ENCODE data around the gene RELA. TPM values are rescaled to one million over a fixed set of nuclear protein-coding genes. Genes with fewer than 3 reads are reported as not detected.

RELA gene
- polyA plus RNA-seq, 3 donors: 42.6 to 47.1 (median 44.2) TPM

Other genes starting within 250 kb of the RELA start
- 100 to 1,000 TPM in 2 of 3 donors, 10 to 100 TPM in 1; 98.2 to 228 (median 107) TPM for gene NEAT1, start 240.1 kb downstream of the RELA start, polyA plus RNA-seq (ENCODE audit: insufficient read length in 3 of 3)
- 1,000 to 10,000 TPM in 1 of 3 donors, 100 to 1,000 TPM in 2; 444 to 1,042 (median 635) TPM for gene MALAT1, start 163.9 kb downstream of the RELA start, polyA plus RNA-seq (ENCODE audit: insufficient read length in 3 of 3)
- gene SCYL1, start 137.8 kb downstream of the RELA start, polyA plus RNA-seq (ENCODE audit: insufficient read length in 3 of 3): 10 to 100 TPM; 60.9 to 68.7 (median 65.3) TPM
- gene LTBP3, start 104.6 kb downstream of the RELA start, polyA plus RNA-seq (ENCODE audit: insufficient read length in 3 of 3): 100 to 1,000 TPM in 1 of 3 donors, 10 to 100 TPM in 2; 88.3 to 101 (median 89.4) TPM
- gene ZNRD2, start 92.4 kb downstream of the RELA start, polyA plus RNA-seq (ENCODE audit: insufficient read length in 3 of 3): 10 to 100 TPM; 42.9 to 49.8 (median 43.2) TPM
- gene FAM89B, start 90.4 kb downstream of the RELA start, polyA plus RNA-seq (ENCODE audit: insufficient read length in 3 of 3): 10 to 100 TPM; 15.8 to 22.8 (median 21.7) TPM
- 10 to 100 TPM in 2 of 3 donors, 1 to 10 TPM in 1; 9.4 to 12.3 (median 11.0) TPM for gene EHBP1L1, start 86.9 kb downstream of the RELA start, polyA plus RNA-seq (ENCODE audit: insufficient read length in 3 of 3)
- gene KCNK7, start 67.1 kb downstream of the RELA start, polyA plus RNA-seq (ENCODE audit: insufficient read length in 3 of 3): under 1 TPM in 1 of 3 donors, not detected in 2; 0.21 TPM
- gene MAP3K11, start 48.7 kb downstream of the RELA start, polyA plus RNA-seq (ENCODE audit: insufficient read length in 3 of 3): 10 to 100 TPM; 29.4 to 37.2 (median 31.0) TPM
- 10 to 100 TPM; 22.2 to 25.1 (median 23.1) TPM for gene PCNX3, start 47.1 kb downstream of the RELA start, polyA plus RNA-seq (ENCODE audit: insufficient read length in 3 of 3)
- gene SIPA1, start 24.8 kb downstream of the RELA start, polyA plus RNA-seq (ENCODE audit: insufficient read length in 3 of 3): 10 to 100 TPM; 22.5 to 30.5 (median 24.7) TPM
- gene KAT5, start 49.3 kb upstream of the RELA start, polyA plus RNA-seq (ENCODE audit: insufficient read length in 3 of 3): 10 to 100 TPM; 64.9 to 72.9 (median 69.0) TPM
- gene RNASEH2C, start 57.9 kb upstream of the RELA start, polyA plus RNA-seq (ENCODE audit: insufficient read length in 3 of 3): 10 to 100 TPM; 28.3 to 39.1 (median 35.1) TPM
- gene AP5B1, start 118.1 kb upstream of the RELA start, polyA plus RNA-seq (ENCODE audit: insufficient read length in 3 of 3): 1 to 10 TPM; 5.3 to 6.3 (median 5.5) TPM
- 10 to 100 TPM in 2 of 3 donors, 1 to 10 TPM in 1; 9.3 to 12.8 (median 12.6) TPM for gene OVOL1, start 124.1 kb upstream of the RELA start, polyA plus RNA-seq (ENCODE audit: insufficient read length in 3 of 3)
- 1 to 10 TPM; 1.3 to 2.7 (median 1.6) TPM for gene SNX32, start 171.0 kb upstream of the RELA start, polyA plus RNA-seq (ENCODE audit: insufficient read length in 3 of 3)
- gene CFL1, start 195.3 kb upstream of the RELA start, polyA plus RNA-seq (ENCODE audit: insufficient read length in 3 of 3): 100 to 1,000 TPM; 744 to 846 (median 760) TPM
- gene MUS81, start 197.5 kb upstream of the RELA start, polyA plus RNA-seq (ENCODE audit: insufficient read length in 3 of 3): 10 to 100 TPM; 43.5 to 50.8 (median 48.1) TPM
- gene EFEMP2, start 209.9 kb upstream of the RELA start, polyA plus RNA-seq (ENCODE audit: insufficient read length in 3 of 3): 10 to 100 TPM; 95.8 to 98.0 (median 96.3) TPM
- gene CTSW, start 216.9 kb upstream of the RELA start, polyA plus RNA-seq (ENCODE audit: insufficient read length in 3 of 3): 1 to 10 TPM; 1.0 to 1.2 (median 1.2) TPM
- gene FIBP, start 225.6 kb upstream of the RELA start, polyA plus RNA-seq (ENCODE audit: insufficient read length in 3 of 3): 10 to 100 TPM; 90.0 to 97.3 (median 94.2) TPM
- gene CCDC85B, start 227.8 kb upstream of the RELA start, polyA plus RNA-seq (ENCODE audit: insufficient read length in 3 of 3): 1 to 10 TPM; 6.7 to 8.3 (median 8.0) TPM
- gene FOSL1, start 237.5 kb upstream of the RELA start, polyA plus RNA-seq (ENCODE audit: insufficient read length in 3 of 3): under 1 TPM in 1 of 3 donors, not detected in 2; 0.11 TPM

Data from right renal cortex interstitium (tissue), 3 donors.